HepG2 (cell line): ENCODE results near the gene UBAP2. TPM values are rescaled to one million over a fixed set of nuclear protein-coding genes. Genes with fewer than 3 reads are reported as not detected.
A peak's percentile ranks its signal among the peaks of the same experiment; 100 is the strongest.

ENCODE experiments used
- ARID5B ChIP-seq: IDR thresholded peaks from 2 replicates; pipeline ENCODE4 v1.4.0; 2020; ENCODE audit warnings: mild to moderate bottlenecking, missing genetic modification reagents
- ATF2 ChIP-seq: sonication (generic); formaldehyde crosslinking; IDR thresholded peaks from 2 replicates; pipeline ENCODE4 v1.4.0; 2020; ENCODE audit warnings: missing genetic modification reagents
- HNF1A ChIP-seq, 2 experiments: sonication (generic) in 1 of 2; formaldehyde crosslinking in 1 of 2; IDR thresholded peaks; 2 replicates each; pipeline versions ENCODE4 v1.4.0 to v1.6.1; 2016 to 2020; ENCODE audit warnings: borderline replicate concordance in 1 of 2, low read depth in 1 of 2, mild to moderate bottlenecking in 1 of 2, missing genetic modification reagents in 1 of 2
- JARID2 ChIP-seq: sonication (generic); formaldehyde crosslinking; IDR thresholded peaks from 2 replicates; pipeline ENCODE4 v1.8.1; 2023; ENCODE audit warnings: missing genetic modification reagents, inconsistent platforms; ENCODE audit not compliant: insufficient replicate concordance
- MBD4 ChIP-seq: IDR thresholded peaks from 2 replicates; pipeline ENCODE4 v1.6.1; 2012; ENCODE audit warnings: low read length, inconsistent platforms, borderline replicate concordance
- MZF1 ChIP-seq: sonication (generic); formaldehyde crosslinking; IDR thresholded peaks from 2 replicates; pipeline ENCODE4 v1.8.1; 2023; ENCODE audit warnings: mild to moderate bottlenecking, missing genetic modification reagents, borderline replicate concordance
- NCOA2 ChIP-seq: sonication (generic); formaldehyde crosslinking; IDR thresholded peaks from 2 replicates; pipeline ENCODE4 v1.8.0; 2022; ENCODE audit warnings: inconsistent platforms
- SKI ChIP-seq: fragments of 450-650 bp; IDR thresholded peaks from one replicate; pipeline ENCODE4 v1.6.1; 2018; ENCODE audit warnings: mild to moderate bottlenecking; ENCODE audit not compliant: partially characterized antibody
- SUZ12 ChIP-seq: fragments of 150-350 bp; IDR thresholded peaks from 2 replicates; pipeline ENCODE4 v1.6.1; 2014; ENCODE audit warnings: low read depth, low read length
- ZBTB42 ChIP-seq: sonication (generic); formaldehyde crosslinking; IDR thresholded peaks from 2 replicates; pipeline ENCODE4 v1.5.0; 2020; ENCODE audit warnings: mild to moderate bottlenecking, missing genetic modification reagents
- ZBTB8A ChIP-seq: sonication (generic); formaldehyde crosslinking; IDR thresholded peaks from 2 replicates; pipeline ENCODE4 v1.4.0; 2020; ENCODE audit warnings: mild to moderate bottlenecking, low read depth, missing genetic modification reagents, borderline replicate concordance
- ZFX ChIP-seq: sonication (generic); formaldehyde crosslinking; IDR thresholded peaks from 2 replicates; pipeline ENCODE4 v1.4.0; 2020; ENCODE audit warnings: mild to moderate bottlenecking, low read depth, missing genetic modification reagents, moderate library complexity
- ZMYM4 ChIP-seq: sonication (generic); formaldehyde crosslinking; IDR thresholded peaks from 2 replicates; pipeline ENCODE4 v1.8.1; 2023; ENCODE audit warnings: mild to moderate bottlenecking, missing genetic modification reagents
- ZNF224 ChIP-seq: sonication (generic); formaldehyde crosslinking; IDR thresholded peaks from 2 replicates; pipeline ENCODE4 v1.5.0; 2020; ENCODE audit warnings: mild to moderate bottlenecking, missing genetic modification reagents
- ZNF292 ChIP-seq: sonication (generic); formaldehyde crosslinking; IDR thresholded peaks from 2 replicates; pipeline ENCODE4 v1.8.1; 2022; ENCODE audit warnings: mild to moderate bottlenecking, low read depth, missing genetic modification reagents, borderline replicate concordance
- ZNF550 ChIP-seq: sonication (generic); formaldehyde crosslinking; IDR thresholded peaks from 2 replicates; pipeline ENCODE4 v1.4.0; 2020; ENCODE audit warnings: mild to moderate bottlenecking, missing genetic modification reagents, borderline replicate concordance
- polyA plus RNA-seq, 8 experiments: library from polyadenylated mRNA; depleted of rRNA in 3 of 8; stranded (reverse) in 7 of 8; unstranded in 1 of 8; fragments of >200 nt; fragmentation: Illumina TruSeq in 4 of 8; extraction: Trizol in 4 of 8; gene quantifications; 2 replicates each; pipeline versions ENCODE4 v1.2.1 to v1.2.3, GENCODE V29; 2011 to 2016; ENCODE audit warnings: low read depth in 4 of 8, missing spikeins in 1 of 8, mixed read lengths in 1 of 8; ENCODE audit not compliant: insufficient read depth in 1 of 8
- total RNA-seq, 5 experiments: library from RNA; depleted of rRNA; stranded (reverse); fragments of >200 nt; fragmentation: Illumina TruSeq; extraction: Trizol; gene quantifications; 2 replicates each; pipeline ENCODE4 v1.2.3, GENCODE V29; 2016; ENCODE audit warnings: low read depth in 1 of 5

The UBAP2 gene
- total and polyA plus RNA-seq, 2 of the 13 experiments (the other 11 are each of a cell fraction or from before 2014, with no cell fraction given): 19.0 to 22.0 TPM

- no peak; the same call in 1 of the 2 replicates for TF ChIP-seq ZMYM4 (CRISPR knock-in tag)
- TF ChIP-seq NCOA2 (CRISPR knock-in tag): peak; percentile 41; the same call in 1 of the 2 replicates
- peak; percentile 64 for TF ChIP-seq SKI
- 0 out of 2 replicates have a peak, but pooled peaks have one; percentile 38 for TF ChIP-seq ZFX (CRISPR knock-in tag)
- peak; percentile 88 for TF ChIP-seq ARID5B (CRISPR knock-in tag)
- TF ChIP-seq ZNF550: no peak
- 0 out of 2 replicates have a peak, but pooled peaks have one; percentile 58 for TF ChIP-seq ZNF292 (CRISPR knock-in tag)
- TF ChIP-seq SUZ12: no peak
- no peak for TF ChIP-seq ZBTB8A (CRISPR knock-in tag)
- peak; percentile 72 for TF ChIP-seq ATF2 (CRISPR knock-in tag)
- no peak for TF ChIP-seq ZNF224 (CRISPR knock-in tag)
- peak; percentile 94 for TF ChIP-seq HNF1A (IDR thresholded peaks at IDR 0.05; ENCODE audit: low read depth)
- peak; percentile 96 for TF ChIP-seq HNF1A (CRISPR knock-in tag; IDR thresholded peaks at IDR 0.05; ENCODE audit: borderline replicate concordance)
- no peak for TF ChIP-seq MZF1
- no peak for TF ChIP-seq JARID2 (CRISPR knock-in tag)
- TF ChIP-seq ZBTB42 (CRISPR knock-in tag): no peak
- no peak for TF ChIP-seq MBD4
Observed at GRCh38 chr9:34072868-34073590, 24.3 kb upstream of the UBAP2 start (continued).
